Activated naive CD4-positive, alpha-beta T cell treated with Interleukin-2 at 50 U/mL for 16 hours (primary cell): ENCODE results near the gene TLL2.

ENCODE experiments used
- DNase-seq: peaks from one replicate; pipeline ENCODE4 v3.0.0-alpha.2; 2020

The TLL2 gene

DNA sequence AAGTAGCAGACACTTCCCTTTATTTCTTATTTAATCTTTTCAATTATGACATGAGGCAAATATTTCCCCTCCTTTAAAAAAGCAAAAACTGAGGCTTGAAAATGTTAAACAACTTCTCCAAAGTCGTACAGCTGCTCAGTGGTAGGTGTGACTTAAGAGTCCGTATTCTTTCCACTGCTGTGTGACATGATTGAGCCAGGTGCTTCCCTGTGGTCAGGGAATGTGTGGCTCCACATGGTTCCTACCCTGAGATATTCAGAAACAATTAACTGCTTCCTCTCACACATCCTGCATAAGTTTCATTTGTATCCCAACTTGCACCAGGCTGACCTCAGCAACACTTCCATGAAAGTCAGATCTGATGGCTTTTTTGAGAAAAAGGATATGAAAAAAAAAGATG is 168.5 kb downstream of the TLL2 start:
- DNase-seq, result no peak

DNA sequence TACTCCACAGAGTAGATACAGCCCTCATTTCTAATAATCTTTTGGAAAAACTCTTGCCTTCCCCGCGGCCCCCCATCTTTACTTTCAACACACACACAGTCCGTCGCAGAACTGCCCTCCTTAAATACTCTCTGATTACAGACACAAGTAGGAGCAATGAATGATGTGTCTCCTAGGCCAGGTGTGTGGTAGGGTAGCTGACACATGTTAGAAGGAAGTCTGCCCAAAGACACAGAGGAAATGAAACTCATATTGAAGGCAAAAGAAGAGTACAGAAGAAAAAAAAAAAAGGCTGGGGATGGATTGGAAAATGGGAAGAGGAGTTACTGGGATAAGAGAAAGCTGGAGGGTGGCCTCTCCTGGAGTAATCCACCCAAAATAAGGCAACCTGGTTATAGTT is 169.5 kb downstream of the TLL2 start:
- DNase-seq, result no peak

DNA sequence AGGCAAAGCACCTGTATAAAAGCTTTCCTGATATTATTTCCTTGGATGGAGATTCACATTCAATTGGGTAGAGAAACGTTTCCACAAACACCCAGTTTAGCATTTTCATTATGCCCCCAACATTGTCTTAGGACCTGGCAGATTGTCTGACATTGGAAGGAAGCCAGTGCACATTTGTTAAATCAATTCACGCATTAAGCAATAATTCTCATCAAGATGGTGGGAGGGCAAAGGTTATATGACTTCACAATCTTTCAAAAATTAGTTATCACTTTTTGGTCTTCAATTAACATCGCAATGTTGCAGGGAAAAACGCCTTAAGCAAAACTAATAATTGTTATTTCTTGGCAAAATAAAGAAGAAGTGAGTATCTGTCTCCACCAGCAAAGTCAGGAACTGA is 171.3 kb downstream of the TLL2 start:
- no peak for DNase-seq

DNA sequence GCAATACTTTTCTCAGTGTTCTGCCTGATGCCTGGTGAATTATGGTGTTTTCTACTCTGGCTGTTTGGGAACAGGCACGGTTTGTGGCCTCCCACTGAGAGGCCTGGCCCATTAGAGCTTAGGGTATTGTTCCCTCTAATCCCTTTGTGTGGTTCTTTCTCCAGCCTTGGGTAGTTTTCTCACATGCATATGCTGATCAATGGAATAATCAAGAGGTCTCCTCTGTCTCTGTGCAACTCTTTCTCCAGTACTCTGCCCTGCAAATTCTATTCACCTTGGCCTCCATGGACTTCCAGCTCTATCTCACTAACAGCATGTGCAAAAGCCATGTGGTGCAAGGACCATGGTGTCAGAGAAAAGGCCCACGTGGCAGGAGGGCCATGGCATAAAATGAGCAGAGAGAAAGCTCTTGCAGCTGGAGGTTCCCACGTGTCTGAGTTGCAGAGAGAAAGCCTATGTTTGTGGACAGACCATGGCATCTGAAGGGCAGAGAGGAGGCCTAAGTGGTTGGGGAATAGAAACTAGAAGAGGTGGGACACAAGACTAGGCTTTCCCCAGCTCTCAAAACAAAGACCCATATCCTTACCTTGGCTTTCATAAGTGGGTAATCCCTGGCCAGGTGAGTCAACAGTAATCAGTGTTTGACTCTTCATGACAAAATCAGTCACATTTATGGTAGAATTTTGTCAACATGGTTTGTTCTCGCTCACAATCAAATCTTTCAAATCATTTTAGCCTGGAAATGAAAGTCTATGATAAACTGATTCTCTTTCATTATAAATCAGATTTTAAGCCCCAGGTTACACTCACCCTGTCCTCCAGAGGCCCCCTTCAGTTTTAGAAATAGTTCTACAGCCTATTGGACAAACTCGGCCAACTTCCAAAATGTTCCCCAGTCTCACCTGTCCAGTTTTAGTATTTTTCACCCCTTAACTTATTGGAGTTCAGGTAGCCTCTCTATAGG is 172.2 kb downstream of the TLL2 start:
- no peak for DNase-seq

DNA sequence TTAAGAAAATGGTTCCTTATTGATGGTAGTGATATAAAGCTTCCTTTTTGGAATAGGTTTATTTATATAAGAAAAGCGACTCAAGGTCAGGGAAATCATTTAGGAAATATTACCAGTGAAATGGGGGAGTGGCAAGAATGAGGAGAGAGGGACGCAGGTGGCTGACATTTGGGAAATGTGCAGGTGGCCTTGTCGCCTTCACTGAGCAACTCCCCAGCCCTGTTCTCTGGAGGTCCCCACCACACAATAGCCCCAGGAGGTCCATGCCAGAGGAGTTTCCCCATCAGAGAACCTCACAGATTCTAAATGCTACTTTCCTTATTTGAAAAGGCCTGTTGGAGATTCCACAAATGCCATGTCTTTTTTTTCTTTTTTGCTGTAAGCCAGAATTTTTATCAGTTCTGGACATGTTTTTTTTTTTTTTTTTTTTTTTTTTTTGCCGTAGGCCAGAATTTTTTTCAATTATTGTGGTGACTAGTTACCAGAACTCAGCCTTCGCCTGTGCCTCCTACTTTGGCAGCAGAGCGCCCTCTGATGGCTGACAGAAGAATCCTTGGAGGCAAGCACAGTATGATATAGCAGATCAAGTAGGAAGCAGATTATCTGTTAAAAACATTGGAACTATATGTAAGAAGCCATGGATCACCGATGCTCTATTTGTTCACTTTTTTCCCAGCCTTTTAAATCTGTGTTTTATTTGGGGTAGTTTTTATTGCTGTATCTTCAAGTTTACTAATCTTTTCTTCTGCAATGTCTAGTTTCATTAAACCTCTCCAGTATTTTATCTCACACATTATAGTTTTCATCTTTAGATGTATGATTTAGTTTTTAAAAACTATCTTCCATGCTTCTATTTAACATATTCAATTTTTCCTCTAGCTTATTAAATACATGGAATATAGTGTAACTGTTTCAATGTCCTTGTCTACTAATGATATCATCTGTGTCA is 173.5 kb downstream of the TLL2 start:
- peak; percentile 50 for DNase-seq

DNA sequence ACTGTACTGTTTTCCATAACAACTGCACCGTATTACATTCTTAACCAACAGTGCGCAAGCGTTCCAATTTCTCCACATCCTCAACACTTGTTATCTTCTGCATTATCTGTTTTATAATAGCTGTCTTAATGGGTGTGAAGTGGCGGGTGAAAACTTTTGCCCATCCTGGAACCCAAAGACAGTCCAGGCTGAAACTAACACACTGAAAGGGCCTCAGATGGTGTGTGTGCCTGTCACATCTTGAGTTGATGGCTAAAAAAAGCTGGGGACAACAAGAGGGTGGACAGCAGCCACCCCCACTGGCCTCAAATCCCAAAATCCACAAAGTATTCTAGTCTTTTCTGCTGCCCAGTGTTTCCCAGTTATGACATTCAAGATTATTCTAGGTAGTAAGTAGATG is 174.3 kb downstream of the TLL2 start:
- DNase-seq, result no peak

DNA sequence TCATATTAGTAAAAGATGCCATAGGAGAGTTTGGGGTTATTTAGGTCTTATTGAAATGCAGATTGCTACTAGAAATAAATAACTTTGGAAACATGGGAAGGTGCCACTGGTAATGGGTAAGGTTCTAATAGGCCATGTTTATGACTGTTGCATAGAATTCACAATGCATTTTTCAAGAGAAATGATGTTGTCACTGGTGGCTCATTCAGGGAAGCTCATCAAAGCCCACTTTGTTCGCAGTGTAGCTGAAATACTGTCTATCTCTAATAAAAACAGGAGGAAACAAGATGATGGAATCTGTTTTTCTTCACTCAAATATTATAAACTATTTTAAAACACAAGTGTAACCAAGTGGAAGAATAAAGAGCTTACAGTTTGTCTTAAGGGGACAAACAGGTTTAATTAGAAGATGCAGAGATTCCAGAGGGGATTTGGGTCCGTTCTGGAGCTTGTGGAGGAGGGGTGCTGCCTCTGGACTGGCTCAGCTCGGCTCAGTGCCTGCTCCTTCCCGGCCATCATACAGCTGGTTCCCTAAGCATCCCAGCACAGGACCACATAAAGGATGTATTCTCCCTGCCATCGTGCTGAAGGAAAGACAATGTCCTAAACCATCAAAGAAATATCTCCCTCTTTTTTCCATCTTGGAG is 175.3 kb downstream of the TLL2 start:
- DNase-seq, result no peak

DNA sequence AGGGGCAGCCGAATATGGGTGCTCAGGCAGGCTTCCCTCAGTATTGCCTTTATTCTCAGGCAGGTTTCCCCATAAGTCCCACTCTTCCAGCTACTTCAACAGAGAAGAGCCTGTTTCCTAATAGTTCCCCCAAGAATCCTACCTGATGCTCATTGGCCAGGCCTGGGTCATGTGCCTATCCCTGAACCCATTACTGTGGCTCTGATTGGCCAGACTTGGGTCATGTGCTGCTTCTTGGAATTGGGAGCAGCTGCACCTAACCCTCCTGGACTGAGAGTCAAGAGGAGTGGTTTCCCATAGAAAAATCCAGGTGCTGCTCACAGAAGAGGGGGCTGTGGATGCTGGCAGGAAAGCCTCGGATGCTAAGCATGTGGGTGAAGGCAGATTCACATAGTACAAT is 176.6 kb downstream of the TLL2 start:
- no peak for DNase-seq

DNA sequence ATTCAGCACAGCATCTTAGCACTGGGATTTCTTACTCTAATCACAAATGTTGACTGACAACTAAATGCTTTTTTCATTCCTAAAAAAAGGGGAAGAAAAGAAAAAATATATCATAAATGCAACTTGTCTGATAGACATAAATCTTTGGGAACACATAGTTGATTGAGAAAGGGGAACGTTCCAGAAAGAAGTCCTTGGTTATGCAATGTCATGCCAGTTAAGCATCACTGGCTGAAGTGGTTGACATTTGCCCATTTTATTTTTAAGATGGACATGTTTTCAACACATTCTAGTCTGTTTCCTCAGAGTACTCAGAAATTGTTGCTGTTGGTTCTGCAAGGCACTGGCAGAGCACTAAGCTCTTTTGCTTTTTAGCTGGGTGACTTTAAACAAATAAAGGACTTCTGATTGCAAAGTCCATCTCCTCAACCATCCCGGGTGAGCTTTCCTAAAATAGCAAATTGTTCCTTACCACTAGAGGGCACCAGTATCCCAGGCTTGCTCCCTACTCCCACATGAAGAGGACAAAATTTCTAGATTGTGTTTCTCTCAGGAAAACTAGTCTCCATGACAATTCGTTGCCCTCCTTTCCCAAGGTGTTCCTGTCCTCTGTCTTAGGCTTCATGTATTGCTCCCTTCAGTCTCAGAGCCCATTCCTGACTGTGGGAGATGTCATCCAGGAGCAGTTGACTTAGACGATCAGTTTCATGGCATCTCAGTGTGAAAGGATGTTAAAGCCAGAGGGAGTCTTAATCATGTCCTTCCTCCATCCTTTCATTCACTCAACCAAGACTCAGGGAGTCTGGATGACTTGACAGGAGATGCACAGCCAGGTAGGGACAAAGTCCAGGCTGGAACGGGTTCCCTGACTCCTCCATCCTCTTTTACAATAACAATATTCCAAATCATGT is 178.9 kb downstream of the TLL2 start:
- DNase-seq, result no peak

DNA sequence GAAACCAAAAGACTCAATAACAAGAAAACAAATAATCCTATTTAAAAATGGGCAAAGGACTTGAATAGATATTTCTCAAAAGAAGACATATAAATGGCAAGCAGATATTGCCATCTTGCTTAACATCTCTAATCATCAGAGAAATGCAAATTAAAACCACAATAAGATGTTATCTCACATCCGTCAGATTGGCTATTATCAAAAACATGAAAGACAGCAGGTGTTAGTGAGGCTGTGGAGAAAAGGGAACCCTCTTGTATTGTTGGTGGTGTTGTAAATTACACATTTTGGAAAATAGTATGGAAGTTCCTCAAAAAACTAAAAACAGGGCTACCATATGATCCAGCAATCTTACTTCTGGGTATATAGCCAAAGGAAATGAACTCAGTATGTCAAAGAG is 180.6 kb downstream of the TLL2 start:
- no peak for DNase-seq

DNA sequence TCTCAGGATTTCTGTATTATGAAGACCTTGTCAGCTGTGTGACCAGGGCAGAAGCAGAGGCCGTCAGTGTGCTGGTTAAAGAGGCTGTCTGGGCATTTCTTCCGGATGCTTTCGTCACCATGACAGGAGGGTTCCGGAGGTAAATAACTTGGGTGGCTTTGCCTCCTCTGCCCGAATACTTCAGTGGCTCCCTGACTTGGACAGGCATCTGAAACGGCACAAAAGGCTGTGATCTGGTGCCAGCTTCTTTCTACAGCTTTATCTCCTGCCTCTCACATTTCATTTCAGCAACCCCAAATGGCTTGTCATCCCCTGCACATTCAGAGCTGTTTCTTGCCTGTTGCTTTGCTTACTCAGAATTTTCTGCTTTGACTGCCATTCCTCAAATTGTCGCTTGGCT is 186.3 kb downstream of the TLL2 start:
- DNase-seq, result no peak

DNA sequence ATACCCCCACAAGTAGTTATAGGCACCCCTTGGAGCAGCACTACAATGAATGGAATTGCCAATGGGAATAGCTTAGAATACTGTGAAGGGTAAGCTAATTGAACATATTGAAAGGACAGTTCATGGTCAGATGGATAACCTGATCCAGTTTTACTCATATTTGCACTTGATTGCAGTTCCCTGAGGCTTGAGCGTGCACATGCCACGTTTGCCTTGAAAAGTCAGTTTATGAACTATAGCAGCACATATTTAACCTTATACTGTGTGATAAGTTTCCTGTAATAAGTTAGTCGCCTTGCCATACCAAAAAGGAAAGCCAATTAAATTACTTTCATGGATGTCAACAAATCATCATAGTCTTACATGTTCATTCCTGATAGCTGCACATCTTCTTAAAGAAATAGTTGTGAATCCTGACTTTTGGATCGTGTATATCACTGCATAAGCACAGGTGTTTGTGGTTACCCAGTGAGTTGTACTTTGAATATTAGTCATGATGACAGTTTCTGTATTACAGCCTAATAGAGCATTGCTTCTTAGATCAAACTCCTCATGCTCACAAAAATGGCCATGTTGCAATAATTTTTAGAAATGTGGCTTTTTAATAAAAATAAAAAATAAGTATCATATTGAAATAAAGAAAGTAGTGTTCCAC is 187.9 kb downstream of the TLL2 start:
- no peak for DNase-seq

DNA sequence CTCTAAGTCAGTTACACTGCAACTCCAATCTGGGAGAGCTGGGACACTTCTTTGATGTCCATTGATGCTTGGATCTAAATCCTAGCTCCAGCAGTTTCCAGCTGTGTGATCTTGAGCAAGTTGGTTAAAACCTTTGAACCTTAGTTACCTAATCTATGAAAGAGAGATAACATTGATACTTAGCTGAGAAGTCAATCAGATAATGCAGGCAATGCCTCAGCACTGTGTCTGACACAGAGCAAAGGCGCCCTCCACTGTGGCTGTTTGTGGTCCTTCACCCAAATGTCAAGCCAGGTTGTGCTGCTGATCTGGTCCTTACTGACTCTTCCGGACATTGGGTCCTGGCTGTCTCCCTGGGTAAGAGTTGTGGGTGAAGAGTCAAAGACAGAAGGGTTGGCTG is 189.3 kb downstream of the TLL2 start:
- DNase-seq, result no peak

DNA sequence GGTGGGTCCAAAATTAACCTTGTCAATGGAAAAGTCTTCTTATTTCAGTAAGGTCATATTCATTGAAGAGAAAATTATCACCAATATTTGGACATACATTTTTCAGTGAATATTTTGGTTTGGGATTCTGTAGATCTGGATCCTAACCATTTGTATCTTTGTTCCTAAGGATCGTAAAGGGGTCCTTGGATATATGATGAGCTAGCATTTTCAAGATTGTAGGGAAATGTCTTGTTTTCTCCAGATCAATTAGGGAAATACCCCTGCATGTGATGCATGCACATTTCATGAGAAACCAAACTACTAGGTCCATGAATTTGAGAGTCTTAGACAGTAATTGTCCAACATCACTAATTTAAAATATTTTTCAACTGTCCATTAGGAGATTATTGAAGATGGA is 191.5 kb downstream of the TLL2 start:
- DNase-seq, result no peak

DNA sequence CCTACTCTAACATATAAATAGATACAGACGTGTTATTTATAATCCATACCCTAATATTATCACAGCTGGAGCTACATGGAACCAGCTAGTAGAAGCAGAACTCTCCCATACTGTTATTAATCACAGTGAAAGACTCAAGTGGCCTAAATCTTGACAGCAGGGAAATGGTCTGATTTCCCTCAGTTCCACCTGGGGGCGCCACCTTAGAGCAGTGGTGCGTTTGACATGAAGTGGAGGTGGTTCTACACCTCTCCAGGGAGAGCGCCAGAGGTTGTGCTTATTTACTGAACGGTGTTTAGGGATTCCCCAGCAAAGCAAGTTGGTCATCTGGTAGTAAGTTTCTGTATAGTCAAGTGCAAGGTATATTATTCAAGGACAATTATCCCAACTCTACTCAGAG is 191.9 kb downstream of the TLL2 start:
- no peak for DNase-seq

DNA sequence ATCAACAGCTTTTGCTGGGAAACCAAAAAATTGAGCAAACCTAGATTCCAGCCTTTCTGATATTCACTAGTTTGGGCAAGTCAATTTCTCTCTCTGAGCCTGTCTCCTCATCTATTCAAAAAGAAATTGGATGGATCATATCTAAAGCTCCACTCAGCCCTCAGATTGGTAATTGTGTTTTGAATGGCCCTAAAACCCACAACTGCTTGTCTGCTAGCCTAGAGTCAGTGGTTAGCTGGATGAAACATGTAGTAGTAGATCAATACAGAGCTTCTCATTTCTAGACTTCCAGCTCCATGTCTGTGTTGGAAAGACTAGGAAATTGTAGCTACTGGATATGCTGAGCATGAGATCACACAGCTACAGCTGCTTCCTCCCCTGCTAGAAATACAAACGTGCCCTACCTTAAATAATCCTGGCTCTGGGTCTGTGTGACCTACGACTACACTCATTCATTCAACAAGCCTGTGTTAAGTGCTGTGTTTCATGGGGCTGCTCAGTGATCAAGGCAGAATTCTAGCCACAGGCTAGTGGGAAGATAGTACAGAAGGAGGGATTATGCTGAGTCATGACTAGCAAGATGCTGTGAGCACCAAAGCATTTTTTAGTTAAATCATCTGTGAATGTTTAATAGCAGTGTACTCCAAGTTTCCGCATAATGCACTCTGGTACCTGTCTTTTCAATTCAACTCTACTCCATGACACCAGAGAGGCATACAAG is 193.8 kb downstream of the TLL2 start:
- no peak for DNase-seq

DNA sequence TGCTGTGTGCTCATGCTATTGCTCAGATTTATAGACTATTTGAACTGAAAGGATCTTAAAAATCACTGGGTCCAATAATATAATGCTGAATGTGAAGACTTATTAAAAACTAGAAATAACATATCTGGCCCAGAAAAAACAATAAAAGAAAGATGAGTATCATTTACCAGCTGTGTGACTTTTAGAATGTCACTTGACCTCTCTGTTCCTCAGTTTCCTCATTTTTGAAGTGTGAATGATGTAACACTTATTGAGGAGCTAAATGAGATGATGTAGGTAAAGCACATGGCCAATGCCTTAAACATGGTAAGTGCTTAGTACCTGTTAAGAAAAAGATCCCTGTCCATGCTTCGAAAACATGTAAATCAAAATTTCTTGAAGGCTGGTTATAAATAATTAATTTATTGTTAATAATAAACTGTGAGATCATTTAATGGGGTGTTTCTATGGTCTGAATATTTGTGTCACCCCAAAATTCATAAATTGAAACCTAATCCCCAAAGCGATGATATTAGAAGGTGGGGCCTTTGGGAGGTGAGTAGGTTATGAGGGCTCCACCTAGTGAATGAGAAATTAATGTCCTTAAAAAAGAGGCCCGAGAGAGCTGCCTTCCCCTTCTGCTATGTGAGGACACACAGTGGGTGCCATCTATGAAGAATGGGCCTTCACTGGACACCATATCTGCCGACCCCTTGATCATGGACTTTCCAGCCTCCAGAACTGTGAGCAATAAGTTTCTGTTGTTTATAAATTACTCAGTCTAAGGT is 196.5 kb downstream of the TLL2 start:
- DNase-seq, result no peak
